Nucleus accumbens (tissue), 56 donors: ENCODE measurements around the gene ITIH1.

ENCODE experiments used
- DNase-seq, 56 donors: peaks; one replicate each; lab custom pipeline; 2025; lab: John Stamatoyannopoulos, UW

The ITIH1 gene

DNA sequence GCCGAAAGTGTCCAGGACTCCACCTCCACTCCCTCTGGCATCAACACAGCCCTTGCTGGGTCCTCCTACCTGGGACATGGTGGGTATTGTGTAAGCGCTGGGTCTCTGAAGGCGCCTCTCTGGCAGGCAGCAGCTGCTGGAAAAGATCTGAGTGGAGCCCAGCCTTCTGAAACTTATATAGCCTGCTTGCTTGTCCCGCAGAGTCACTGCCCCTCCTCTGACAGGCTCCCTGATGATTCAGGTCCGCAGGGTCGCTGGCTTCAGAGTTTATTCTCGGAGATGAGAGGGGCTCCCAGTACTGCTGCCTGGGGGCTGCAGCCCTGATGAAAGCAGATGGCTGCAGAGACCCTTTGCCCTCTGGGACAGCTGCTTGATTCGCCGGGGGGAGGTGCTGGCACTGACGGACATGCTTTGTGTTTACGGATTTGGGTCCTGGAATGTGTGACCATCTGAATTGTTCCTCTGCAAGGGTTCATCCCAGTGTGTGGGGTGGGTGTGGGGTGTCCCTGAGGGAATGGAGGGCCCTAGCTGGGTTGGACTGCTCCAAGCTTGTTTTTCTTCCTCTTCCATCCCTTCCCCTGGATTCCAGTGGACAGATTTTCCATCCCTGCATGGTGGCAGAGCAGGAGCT lies 57.6 kb downstream of the ITIH1 start, which contains the start of gene MUSTN1:
MUSTN1 (minus strand) TSS at position 149 of the 631 bp plus-strand sequence; CDS start at position 78, 71 bp downstream.
- no peak for DNase-seq

DNA sequence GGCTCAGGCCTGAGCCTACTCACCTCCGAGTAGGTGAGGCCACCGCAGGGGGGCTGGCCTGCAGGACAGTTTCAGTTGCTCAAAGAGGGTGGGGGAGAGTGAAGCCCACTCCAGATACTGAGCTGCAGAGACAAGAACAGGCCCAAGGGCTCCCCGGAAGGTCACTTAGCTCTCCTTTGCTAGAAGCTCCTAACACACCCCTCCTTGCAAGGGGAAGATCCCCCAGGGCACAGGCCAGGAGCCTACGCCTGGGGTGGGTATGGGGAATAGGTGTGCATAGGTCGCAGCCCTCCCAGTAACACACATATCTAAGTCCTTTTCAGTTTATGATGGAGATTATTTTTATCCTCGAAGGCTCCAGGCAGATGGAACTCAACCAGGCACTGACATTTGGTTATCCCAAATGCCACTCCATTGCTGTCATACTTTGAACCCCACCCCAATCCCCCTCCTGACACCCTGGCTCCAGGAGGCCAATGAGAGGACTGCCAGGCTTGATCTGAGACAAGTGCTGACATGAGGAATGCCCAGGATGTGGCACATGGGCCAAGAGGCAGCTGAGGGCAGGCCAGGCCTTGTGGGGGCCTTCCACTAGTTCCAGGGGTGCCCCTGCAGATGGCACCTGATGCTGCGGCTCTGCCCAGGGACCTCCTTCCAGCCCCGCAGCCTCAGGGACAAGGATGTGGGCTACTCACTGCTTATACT lies 58.5 kb downstream of the ITIH1 start:
- no peak for DNase-seq

DNA sequence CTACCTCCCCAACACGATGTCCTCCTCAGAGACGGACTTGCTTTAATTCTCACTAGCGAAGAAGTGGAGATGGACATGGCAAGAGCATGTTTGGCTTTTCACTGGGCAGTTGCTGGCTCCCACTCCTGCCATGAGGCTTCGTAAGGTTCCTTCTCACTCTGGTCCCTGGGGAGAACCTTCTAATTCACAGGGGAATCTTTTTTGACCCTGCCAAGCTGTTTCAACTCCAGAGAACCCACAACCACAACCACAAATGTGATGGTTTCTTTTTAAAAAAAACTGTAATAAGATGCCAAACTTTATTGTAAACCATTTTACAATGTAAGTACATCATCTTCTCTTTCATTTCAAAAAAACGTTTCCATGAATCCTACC lies 59.1 kb downstream of the ITIH1 start:
- DNase-seq = no peak

DNA sequence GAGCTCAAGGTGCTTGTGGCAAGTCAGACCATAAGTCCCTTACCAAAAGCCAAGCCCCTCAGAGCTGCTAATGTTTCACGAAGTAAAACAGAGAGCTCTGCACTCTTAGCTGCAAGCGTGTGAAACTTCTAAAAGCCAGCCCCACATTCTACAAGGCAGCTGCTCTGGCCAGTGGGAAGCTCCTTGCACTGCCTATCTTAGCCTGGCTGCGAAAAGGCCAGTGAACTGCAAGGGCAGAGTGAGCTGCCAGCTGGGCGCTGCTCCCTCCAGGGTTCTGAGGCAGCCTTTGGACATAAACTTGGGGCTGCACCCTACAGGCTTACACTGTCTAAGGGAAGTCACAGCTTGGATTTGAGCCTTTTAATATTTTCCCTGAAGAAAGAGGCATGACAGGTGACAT lies 59.6 kb downstream of the ITIH1 start:
- DNase-seq = no peak

DNA sequence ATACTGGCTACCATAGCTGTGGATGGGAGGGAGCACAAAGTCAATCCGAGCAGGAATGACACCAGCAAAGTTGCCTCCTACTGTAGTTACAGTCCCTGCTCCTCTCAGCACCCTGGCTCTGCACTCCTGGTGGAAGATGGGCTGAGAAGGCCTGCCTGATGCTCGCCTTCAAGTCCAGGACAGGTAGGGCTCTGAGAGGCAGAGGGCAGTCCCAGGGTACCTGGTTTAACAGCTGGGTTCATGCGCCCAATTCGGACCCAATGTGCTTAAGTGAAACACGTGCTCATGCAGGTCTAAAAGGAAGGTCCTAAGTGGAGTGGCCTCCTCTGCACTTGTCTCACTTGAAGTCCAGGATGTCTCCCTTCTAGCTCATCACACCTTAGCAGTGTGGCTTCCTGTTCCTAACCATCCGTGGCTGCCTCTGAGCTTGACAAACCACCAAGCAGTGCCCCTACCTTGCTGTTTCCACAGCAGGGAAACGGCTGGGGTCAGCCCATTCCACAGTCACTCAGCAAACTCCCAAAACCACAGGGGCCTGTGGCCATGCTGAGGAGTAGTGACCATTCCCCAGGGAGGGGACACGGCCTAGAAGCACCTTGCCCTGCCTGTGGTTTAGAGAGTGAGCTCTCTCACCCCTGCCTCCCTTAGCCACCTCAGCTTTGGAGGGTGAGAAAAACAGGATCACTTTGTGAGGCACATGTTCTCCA lies 61.3 kb downstream of the ITIH1 start:
- DNase-seq = no peak

DNA sequence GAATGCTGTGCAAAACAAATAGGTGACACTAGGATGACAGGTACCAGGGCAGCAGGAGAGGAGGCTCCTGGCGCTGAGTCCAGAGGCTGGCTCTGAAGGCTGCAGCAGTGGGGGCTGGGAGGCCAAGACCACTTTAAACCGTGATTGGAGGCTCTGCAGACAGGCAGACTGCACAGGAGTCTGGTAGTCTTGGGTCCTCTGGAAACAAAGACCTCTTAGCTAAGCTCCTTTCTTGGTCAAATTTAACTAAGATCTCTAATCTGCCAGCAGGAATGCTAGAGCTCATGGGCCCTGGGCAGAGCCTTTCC lies 61.8 kb downstream of the ITIH1 start:
- no peak for DNase-seq

DNA sequence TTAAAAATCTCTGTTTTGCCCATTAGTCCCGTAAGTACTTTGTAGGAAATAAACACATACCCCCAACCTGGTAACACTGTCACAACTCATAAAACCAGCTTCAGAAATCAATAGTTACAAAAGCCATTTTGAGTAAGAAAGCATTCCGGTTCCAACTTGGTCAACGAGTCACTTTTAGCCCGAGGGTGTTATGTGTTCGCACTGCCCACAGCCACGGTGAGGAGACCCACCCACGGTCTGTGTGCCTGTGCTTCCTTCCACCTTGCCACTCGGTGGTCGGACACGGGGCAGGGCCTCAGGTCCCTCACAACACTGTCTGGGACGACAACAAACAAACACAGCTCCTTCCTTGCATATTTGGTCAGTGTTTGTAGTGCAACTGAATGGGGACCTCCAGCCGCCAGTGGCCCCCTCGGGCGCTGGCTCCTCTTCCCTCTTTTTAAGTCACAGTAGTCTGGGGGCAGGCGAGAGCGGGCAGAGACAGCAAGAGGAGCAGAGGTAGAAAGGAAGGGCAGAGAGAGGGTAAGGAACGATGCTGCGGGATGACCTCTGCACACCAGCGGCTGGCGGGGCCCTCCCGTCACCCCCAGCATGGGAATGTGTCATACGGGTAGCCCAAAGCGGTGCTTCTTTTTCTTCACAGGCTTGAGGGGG lies 62.6 kb downstream of the ITIH1 start:
- DNase-seq = no peak

DNA sequence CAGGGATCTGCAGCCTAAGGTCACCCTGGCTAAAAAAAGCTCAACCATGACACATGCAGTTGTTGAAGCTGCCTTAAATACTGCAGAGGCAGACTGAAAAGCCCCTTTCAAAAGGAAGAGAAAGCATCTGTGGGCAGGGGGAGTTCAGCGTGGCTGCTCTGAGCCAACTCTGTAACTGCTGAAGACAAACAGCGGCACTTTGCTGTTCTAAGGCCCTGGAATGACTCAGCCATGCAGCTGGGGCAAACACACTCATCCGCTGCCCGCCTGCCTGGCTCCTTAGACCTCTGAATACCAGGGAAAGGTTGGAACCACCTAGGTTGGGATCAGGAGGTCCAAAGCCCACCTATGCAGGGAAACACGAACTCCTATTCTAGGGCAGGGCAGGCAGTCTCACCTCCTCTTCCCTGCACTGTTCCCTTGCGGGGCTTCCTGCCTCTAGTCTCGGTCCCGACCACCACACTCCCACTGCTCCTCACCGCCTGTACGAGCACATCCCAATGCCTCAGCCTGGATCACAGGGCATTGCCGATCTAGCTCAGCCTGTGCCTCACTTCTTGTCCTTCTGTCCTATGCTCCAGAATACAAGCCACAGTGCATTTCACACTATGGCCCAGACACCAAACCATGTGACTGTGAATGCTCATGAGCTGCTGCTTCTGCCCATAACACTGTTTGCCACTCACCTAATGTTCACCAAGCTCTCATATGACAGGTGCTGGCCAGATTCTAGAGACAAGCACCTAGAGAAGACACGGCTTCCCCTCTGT lies 64.0 kb downstream of the ITIH1 start:
- peak in 1 of 56 donors; percentile 6 for DNase-seq
